AML-193 (cell line): ENCODE data around the gene LNPK.
A peak's percentile ranks its signal among the peaks of the same experiment; 100 is the strongest.
"Not testable (repeated sequence)": the region's sequence is repeated elsewhere in the genome, so short reads cannot be mapped to it uniquely, and the experiment has no call there.

Experiments
- DNase-seq, 2 experiments: peaks; one replicate each; lab custom pipeline; 2025; lab: John Stamatoyannopoulos, UW

The LNPK gene

GRCh38 chr2:175904035-175904434, 98.0 kb downstream of the LNPK start:
- no peak for DNase-seq

- DNase-seq = peak in 1 of 2 experiments; percentile 2
Measured at GRCh38 chr2:175903384-175903936, 98.6 kb downstream of the LNPK start.

GRCh38 chr2:175895957-175896356, 106.1 kb downstream of the LNPK start:
- not testable (repeated sequence) for DNase-seq

- DNase-seq = no peak
Measured at GRCh38 chr2:175892046-175892445, 110.0 kb downstream of the LNPK start.

GRCh38 chr2:175890636-175891242, 111.3 kb downstream of the LNPK start:
- no peak for DNase-seq

GRCh38 chr2:175889701-175890302, 112.3 kb downstream of the LNPK start:
- DNase-seq = no peak

- DNase-seq = no peak
Measured at GRCh38 chr2:175887776-175888175, 114.3 kb downstream of the LNPK start.

GRCh38 chr2:175884697-175885393, 117.2 kb downstream of the LNPK start:
- DNase-seq = no peak

- DNase-seq = no peak
Measured at GRCh38 chr2:175883586-175884194, 118.4 kb downstream of the LNPK start.

GRCh38 chr2:175879679-175880078, 122.4 kb downstream of the LNPK start:
- DNase-seq = no peak

- DNase-seq = no peak
Measured at GRCh38 chr2:175877845-175878544, 124.1 kb downstream of the LNPK start.

GRCh38 chr2:175874291-175874690, 127.8 kb downstream of the LNPK start:
- no peak for DNase-seq
